Stomach smooth muscle (tissue), 2 donors: Measurements from ENCODE around the gene XCL1.
"Not testable (repeated sequence)": the region's sequence is repeated elsewhere in the genome, so short reads cannot be mapped to it uniquely, and the experiment has no call there.

ENCODE experiments used
- H3K27ac ChIP-seq: one replicate; pipeline ENCODE4 v1.7.0; 2013; ENCODE audit warnings: mild to moderate bottlenecking, low read length, inconsistent platforms
- H3K27me3 ChIP-seq, 2 donors: one replicate each; pipeline ENCODE4 v1.7.0; 2013; ENCODE audit warnings: low read length in 2 of 2; ENCODE audit not compliant: insufficient read depth in 2 of 2, control insufficient read depth in 1 of 2
- H3K36me3 ChIP-seq, 2 donors: one replicate each; pipeline ENCODE4 v1.7.0; 2013; ENCODE audit warnings: low read length in 2 of 2; ENCODE audit not compliant: control insufficient read depth in 2 of 2, insufficient read depth in 2 of 2
- H3K4me1 ChIP-seq: one replicate; pipeline ENCODE4 v1.7.0; 2013; ENCODE audit warnings: low read length; ENCODE audit not compliant: control insufficient read depth, insufficient read depth
- H3K4me3 ChIP-seq, 2 donors: one replicate each; pipeline ENCODE4 v1.7.0; 2013; ENCODE audit warnings: low read length in 2 of 2
- H3K9ac ChIP-seq, 2 donors: one replicate each; pipeline ENCODE4 v1.7.0; 2013; ENCODE audit warnings: low read length in 2 of 2, mild to moderate bottlenecking in 1 of 2
- H3K9me3 ChIP-seq, 2 donors: one replicate each; pipeline ENCODE4 v1.7.0; 2013; ENCODE audit warnings: low read length in 2 of 2; ENCODE audit not compliant: control insufficient read depth in 2 of 2
- donor health status: healthy.
- donor health status: Pancreatic carcinoma.

The XCL1 gene

GRCh38 chr1:168585191-168585590, 8.8 kb downstream of the XCL1 start:
- H3K4me3 ChIP-seq: no peak overlapping the region
- H3K9ac ChIP-seq: no peak overlapping the region
- no peak overlapping the region for H3K27ac ChIP-seq
- H3K27me3 ChIP-seq: no peaks in the 10 kb centered on the region
- no peaks in the 10 kb centered on the region for H3K36me3 ChIP-seq
- H3K9me3 ChIP-seq: no peaks in the 10 kb centered on the region
- no peaks in the 10 kb centered on the region for H3K4me1 ChIP-seq

GRCh38 chr1:168585937-168586336, 9.5 kb downstream of the XCL1 start:
- Histone ChIP-seq H3K36me3 (no peaks in the 10 kb centered on the region), H3K9me3 (no peaks in the 10 kb centered on the region), H3K4me1 (no peaks in the 10 kb centered on the region), H3K27me3 (no peaks in the 10 kb centered on the region), H3K27ac (no peak overlapping the region), H3K4me3 (no peak overlapping the region), H3K9ac (no peak overlapping the region)

- H3K27ac ChIP-seq: no peak overlapping the region
- no peaks in the 10 kb centered on the region for H3K36me3 ChIP-seq
- H3K9ac ChIP-seq: no peak overlapping the region
- H3K27me3 ChIP-seq: no peaks in the 10 kb centered on the region
- no peak overlapping the region for H3K4me3 ChIP-seq
- H3K4me1 ChIP-seq: no peaks in the 10 kb centered on the region
- no peaks in the 10 kb centered on the region for H3K9me3 ChIP-seq
Measured at GRCh38 chr1:168589167-168589566, 12.8 kb downstream of the XCL1 start.

- no peak overlapping the region for H3K9ac ChIP-seq
- no peaks in the 10 kb centered on the region for H3K9me3 ChIP-seq
- no peak overlapping the region for H3K4me3 ChIP-seq
- H3K27ac ChIP-seq: no peak overlapping the region
- H3K36me3 ChIP-seq: no peaks in the 10 kb centered on the region
- H3K4me1 ChIP-seq: no peaks in the 10 kb centered on the region
- H3K27me3 ChIP-seq: no peaks in the 10 kb centered on the region
Measured at GRCh38 chr1:168591066-168591465, 14.7 kb downstream of the XCL1 start.

GRCh38 chr1:168591641-168592250, 15.3 kb downstream of the XCL1 start:
- no peak overlapping the region for H3K9ac ChIP-seq
- no peaks in the 10 kb centered on the region for H3K27me3 ChIP-seq
- no peak overlapping the region for H3K4me3 ChIP-seq
- H3K9me3 ChIP-seq: no peaks in the 10 kb centered on the region
- no peaks in the 10 kb centered on the region for H3K4me1 ChIP-seq
- H3K27ac ChIP-seq: no peak overlapping the region
- no peaks in the 10 kb centered on the region for H3K36me3 ChIP-seq

GRCh38 chr1:168595403-168595802, 19.0 kb downstream of the XCL1 start:
- H3K4me1 ChIP-seq, H3K27ac ChIP-seq, H3K4me3 ChIP-seq, H3K27me3 ChIP-seq, H3K36me3 ChIP-seq, H3K9ac ChIP-seq, H3K9me3 ChIP-seq: not testable (repeated sequence)

- H3K9ac ChIP-seq: no peak overlapping the region
- H3K36me3 ChIP-seq: no peaks in the 10 kb centered on the region
- H3K27ac ChIP-seq: no peak overlapping the region
- H3K9me3 ChIP-seq: no peaks in the 10 kb centered on the region
- H3K4me3 ChIP-seq: no peak overlapping the region
- no peaks in the 10 kb centered on the region for H3K27me3 ChIP-seq
- no peaks in the 10 kb centered on the region for H3K4me1 ChIP-seq
Measured at GRCh38 chr1:168598125-168598524, 21.7 kb downstream of the XCL1 start.

- H3K9ac ChIP-seq: no peak overlapping the region
- no peak overlapping the region for H3K4me3 ChIP-seq
- no peaks in the 10 kb centered on the region for H3K9me3 ChIP-seq
- H3K27ac ChIP-seq: no peak overlapping the region
- H3K4me1 ChIP-seq: no peaks in the 10 kb centered on the region
- no peaks in the 10 kb centered on the region for H3K27me3 ChIP-seq
- no peaks in the 10 kb centered on the region for H3K36me3 ChIP-seq
Measured at GRCh38 chr1:168598892-168599291, 22.5 kb downstream of the XCL1 start.

GRCh38 chr1:168599641-168600040, 23.2 kb downstream of the XCL1 start:
- Histone ChIP-seq H3K4me3 (no peak overlapping the region), H3K36me3 (no peaks in the 10 kb centered on the region), H3K27ac (no peak overlapping the region), H3K27me3 (no peaks in the 10 kb centered on the region), H3K9ac (no peak overlapping the region), H3K4me1 (no peaks in the 10 kb centered on the region), H3K9me3 (no peaks in the 10 kb centered on the region)

- H3K9me3 ChIP-seq: no peaks in the 10 kb centered on the region
- no peak overlapping the region for H3K27ac ChIP-seq
- H3K9ac ChIP-seq: no peak overlapping the region
- no peaks in the 10 kb centered on the region for H3K27me3 ChIP-seq
- H3K4me3 ChIP-seq: no peak overlapping the region
- H3K36me3 ChIP-seq: no peaks in the 10 kb centered on the region
- no peaks in the 10 kb centered on the region for H3K4me1 ChIP-seq
Measured at GRCh38 chr1:168601051-168601450, 24.6 kb downstream of the XCL1 start.

- no peaks in the 10 kb centered on the region for H3K36me3 ChIP-seq
- H3K4me3 ChIP-seq: no peak overlapping the region
- no peak overlapping the region for H3K9ac ChIP-seq
- no peak overlapping the region for H3K27ac ChIP-seq
- no peaks in the 10 kb centered on the region for H3K9me3 ChIP-seq
- no peaks in the 10 kb centered on the region for H3K27me3 ChIP-seq
- peaks cover 6% of the 10 kb centered on the region for H3K4me1 ChIP-seq
Measured at GRCh38 chr1:168603501-168604110, 27.2 kb downstream of the XCL1 start.
